ENCODE results near the gene C4B. TPM values are rescaled to one million over a fixed set of nuclear protein-coding genes. Genes with fewer than 3 reads are reported as not detected.

The C4B gene
- total RNA-seq, 2 donors from 2014 or later: 3.9 to 5.2 TPM

- Mint-ChIP-seq H3K9me3 (no peaks in the 10 kb centered on the region), H3K36me3 (no peaks in the 10 kb centered on the region), H3K27ac (peak overlapping the region in 1 of 2 donors; percentile 22)
- DNase-seq (ENCODE audit: low spot score in 2 of 2): no peak
- peak in 1 of 2 donors; percentile 28 for ATAC-seq
Observed at GRCh38 chr6:32081168-32081990, 66.8 kb downstream of the C4B start.

DNA sequence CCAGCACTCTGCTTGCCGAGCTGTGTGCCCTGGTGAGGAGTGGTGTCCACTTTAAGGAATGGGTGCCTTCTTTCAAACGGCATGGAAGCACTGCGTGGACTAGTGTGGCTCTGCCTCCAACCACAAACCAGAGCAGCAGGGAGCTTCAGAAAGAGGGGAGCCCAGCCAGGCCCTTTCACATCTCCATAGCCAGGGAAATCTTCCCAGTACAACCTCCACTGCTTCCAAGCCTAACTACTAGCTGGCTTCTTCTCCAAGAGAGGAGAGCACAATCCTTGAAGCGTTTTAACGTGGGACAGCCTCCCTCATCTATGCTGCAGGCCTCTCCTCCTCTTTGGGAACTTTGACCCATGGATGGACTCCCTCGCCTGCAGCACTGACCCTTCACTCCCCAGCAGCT lies 67.9 kb downstream of the C4B start:
- Mint-ChIP-seq H3K27ac (no peak overlapping the region), H3K36me3 (no peaks in the 10 kb centered on the region), H3K9me3 (no peaks in the 10 kb centered on the region)
- DNase-seq (ENCODE audit: low spot score in 2 of 2) (no peak), ATAC-seq (no peak)

DNA sequence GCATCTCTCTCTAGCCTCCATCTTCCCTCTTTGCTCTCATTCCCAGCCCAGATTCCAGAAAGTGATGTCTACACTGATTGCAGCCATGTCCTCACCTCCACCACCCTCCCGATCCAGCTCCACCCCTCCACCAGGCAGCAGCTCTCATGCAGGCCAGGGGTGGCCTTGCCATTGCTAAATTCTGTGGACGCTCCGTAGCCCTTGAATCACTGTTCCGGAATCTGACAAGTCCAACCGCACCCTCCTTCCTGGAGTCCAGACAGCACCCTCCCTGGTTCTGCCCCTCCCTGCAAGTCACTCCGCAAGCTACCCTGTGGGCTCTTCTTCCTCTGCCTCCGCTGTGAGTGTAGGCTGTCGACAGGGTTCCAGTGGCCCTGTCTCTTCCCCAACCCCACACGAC lies 68.3 kb downstream of the C4B start:
- H3K9me3 Mint-ChIP-seq: no peaks in the 10 kb centered on the region
- DNase-seq (ENCODE audit: low spot score in 2 of 2) (no peak), ATAC-seq (no peak)
- no peak overlapping the region for H3K27ac Mint-ChIP-seq
- H3K36me3 Mint-ChIP-seq: no peaks in the 10 kb centered on the region

GRCh38 chr6:32083812-32084768 lies 69.5 kb downstream of the C4B start:
- ATAC-seq (no peak), DNase-seq (ENCODE audit: low spot score in 2 of 2) (no peak)
- Mint-ChIP-seq H3K9me3 (no peaks in the 10 kb centered on the region), H3K36me3 (no peaks in the 10 kb centered on the region), H3K27ac (no peak overlapping the region)

- H3K9me3 Mint-ChIP-seq: no peaks in the 10 kb centered on the region
- no peak for ATAC-seq
- no peaks in the 10 kb centered on the region for H3K36me3 Mint-ChIP-seq
Observed at GRCh38 chr6:32084780-32085179, 70.2 kb downstream of the C4B start.

More at GRCh38 chr6:32084780-32085179, 70.2 kb downstream of the C4B start:
- H3K27ac Mint-ChIP-seq: no peak overlapping the region
- DNase-seq (ENCODE audit: low spot score in 2 of 2): no peak

Other genes starting within 250 kb of the C4B start
- 1 to 10 TPM in 1 of 2 donors, under 1 TPM in 1; 0.68 to 2.6 TPM for gene VWA7, start 237.5 kb upstream of the C4B start, total RNA-seq
- 100 to 1,000 TPM in 1 of 2 donors, 10 to 100 TPM in 1; 57.7 to 127 TPM for gene VARS1, start 219.0 kb upstream of the C4B start, total RNA-seq
- 100 to 1,000 TPM; 150 to 173 TPM for gene LSM2, start 207.8 kb upstream of the C4B start, total RNA-seq
- gene HSPA1L, start 199.5 kb upstream of the C4B start, total RNA-seq: 1 to 10 TPM; 2.3 to 2.8 TPM
- gene HSPA1A, start 199.3 kb upstream of the C4B start, total RNA-seq: 10 to 100 TPM; 55.1 to 79.8 TPM
- 100 to 1,000 TPM in 1 of 2 donors, 10 to 100 TPM in 1; 53.8 to 171 TPM for gene HSPA1B, start 187.1 kb upstream of the C4B start, total RNA-seq
- 10 to 100 TPM; 18.6 to 48.8 TPM for gene NEU1, start 152.0 kb upstream of the C4B start, total RNA-seq
- under 1 TPM in 1 of 2 donors, not detected in 1; 0.29 TPM for gene SLC44A4, start 135.8 kb upstream of the C4B start, total RNA-seq
- 10 to 100 TPM; 40.1 to 58.5 TPM for gene EHMT2, start 117.1 kb upstream of the C4B start, total RNA-seq
- 1 to 10 TPM; 1.3 to 2.4 TPM for gene ZBTB12, start 112.7 kb upstream of the C4B start, total RNA-seq
- gene C2, start 87.1 kb upstream of the C4B start, total RNA-seq: 1 to 10 TPM in 1 of 2 donors, under 1 TPM in 1; 0.53 to 5.2 TPM
- gene CFB, start 68.7 kb upstream of the C4B start, total RNA-seq: 1 to 10 TPM; 1.9 to 3.6 TPM
- 10 to 100 TPM; 69.7 to 70.9 TPM for gene NELFE, start 55.8 kb upstream of the C4B start, total RNA-seq
- gene SKIC2, start 55.6 kb upstream of the C4B start, total RNA-seq: 100 to 1,000 TPM in 1 of 2 donors, 10 to 100 TPM in 1; 91.8 to 115 TPM
- 10 to 100 TPM; 16.2 to 18.5 TPM for gene DXO, start 42.7 kb upstream of the C4B start, total RNA-seq
- 1 to 10 TPM; 4.1 to 8.1 TPM for gene C4A, start 32.7 kb upstream of the C4B start, total RNA-seq
- under 1 TPM; 0.32 to 0.49 TPM for gene CYP21A2, start 23.6 kb downstream of the C4B start, total RNA-seq
- gene TNXB, start 94.5 kb downstream of the C4B start, total RNA-seq: 10 to 100 TPM; 10.1 to 30.4 TPM
- 100 to 1,000 TPM in 1 of 2 donors, 10 to 100 TPM in 1; 87.5 to 101 TPM for gene ATF6B, start 113.5 kb downstream of the C4B start, total RNA-seq
- gene FKBPL, start 115.5 kb downstream of the C4B start, total RNA-seq: 10 to 100 TPM in 1 of 2 donors, 1 to 10 TPM in 1; 9.3 to 15.8 TPM
- gene PRRT1, start 137.1 kb downstream of the C4B start, total RNA-seq: under 1 TPM; 0.77 to 0.84 TPM
- 10 to 100 TPM; 13.6 to 18.7 TPM for gene PPT2, start 139.3 kb downstream of the C4B start, total RNA-seq
- 10 to 100 TPM; 13.4 to 14.5 TPM for gene EGFL8, start 149.8 kb downstream of the C4B start, total RNA-seq
- gene AGPAT1, start 161.3 kb downstream of the C4B start, total RNA-seq: 10 to 100 TPM; 33.2 to 35.0 TPM
- 10 to 100 TPM; 62.6 to 86.2 TPM for gene RNF5, start 163.6 kb downstream of the C4B start, total RNA-seq
- gene AGER, start 169.5 kb downstream of the C4B start, total RNA-seq: 10 to 100 TPM; 21.6 to 26.3 TPM
- 10 to 100 TPM; 65.4 to 88.7 TPM for gene PBX2, start 175.4 kb downstream of the C4B start, total RNA-seq
- 100 to 1,000 TPM in 1 of 2 donors, 10 to 100 TPM in 1; 84.9 to 151 TPM for gene GPSM3, start 177.8 kb downstream of the C4B start, total RNA-seq
- gene NOTCH4, start 209.3 kb downstream of the C4B start, total RNA-seq: under 1 TPM; 0.64 to 0.70 TPM